Measurements from ENCODE around the gene SMYD3. TPM values are rescaled to one million over a fixed set of nuclear protein-coding genes. Genes with fewer than 3 reads are reported as not detected.

Gene SMYD3
- total and polyA plus RNA-seq, 2 of the 4 experiments (the other 2 are of a cell fraction), result 26.5 to 37.6 TPM

DNA sequence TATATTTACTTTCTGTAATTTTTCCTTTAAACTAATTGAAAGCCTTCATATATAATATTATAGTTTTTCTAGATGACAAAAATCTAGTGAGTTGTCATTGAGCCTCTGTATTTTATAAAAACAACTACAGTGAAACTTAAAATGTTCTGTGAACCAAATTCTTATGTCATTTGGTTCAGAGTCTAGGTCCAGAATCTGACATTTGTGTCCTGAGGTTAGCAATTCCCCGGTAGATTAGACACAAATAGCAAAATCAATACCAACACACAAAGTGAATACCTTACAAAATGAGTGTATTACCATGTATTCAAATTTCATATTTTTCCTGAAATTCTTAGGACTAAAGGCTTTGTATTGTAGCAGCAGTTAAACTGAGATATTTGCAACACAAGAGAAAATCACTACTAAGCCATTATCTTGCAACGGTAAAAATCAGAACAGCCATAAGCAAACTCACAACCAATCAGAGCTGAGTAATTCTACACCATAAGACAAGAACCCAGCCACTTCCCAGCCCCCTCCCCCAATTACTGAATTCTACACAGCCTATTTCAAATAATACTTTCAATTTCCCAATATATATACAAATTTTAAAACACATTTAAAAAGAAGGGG is 573.5 kb downstream of the SMYD3 start:
- ATAC-seq (ENCODE audit: low read depth), result no peak
- ChIA-PET CTCF (no interaction called here), POLR2A (ENCODE audit: unreplicated experiment) (no interaction called here)

More for the DNA sequence above, 573.5 kb downstream of the SMYD3 start:
- Histone ChIP-seq H3K27me3 (ENCODE audit: control insufficient read depth, insufficient read depth, low read length) (no peaks in the 10 kb centered on the region), H2AK9ac (replicated peaks; ENCODE audit: low read depth, low read length, poor library complexity) (no peak overlapping the region), H2BK20ac (ENCODE audit: low read depth, low read length) (no peak overlapping the region), H3K4me2 (ENCODE audit: low read depth, low read length) (no peak overlapping the region), H3K4me3 (ENCODE audit: insufficient read depth, low read depth, low read length) (no peak overlapping the region), H4K20me1 (ENCODE audit: insufficient read depth, low read length) (no peaks in the 10 kb centered on the region), H3K27ac (ENCODE audit: insufficient read depth, low read length) (no peak overlapping the region), H3K23ac (ENCODE audit: low read depth, low read length) (no peak overlapping the region), H2BK120ac (ENCODE audit: low read depth, low read length) (no peak overlapping the region), H4K8ac (ENCODE audit: low read depth in 2 of 2, low read length in 2 of 2) (no peak overlapping the region), H3K9me3 (ENCODE audit: control insufficient read depth, insufficient read depth, low read length) (no peaks in the 10 kb centered on the region), H4K91ac (ENCODE audit: insufficient read depth, low read depth, low read length) (no peak overlapping the region), H2BK5ac (ENCODE audit: low read depth, low read length, poor library complexity, severe bottlenecking) (no peak overlapping the region), H3K14ac (replicated peaks; ENCODE audit: low read depth, low read length) (no peak overlapping the region), H4K5ac (ENCODE audit: low read depth, low read length) (no peak overlapping the region), H2AK5ac (ENCODE audit: low read depth, low read length) (no peak overlapping the region), H3K9ac (ENCODE audit: low read depth, low read length) (no peak overlapping the region), H3K56ac (ENCODE audit: extremely low read depth, insufficient read depth, low read length) (no peak overlapping the region), H3K79me1 (ENCODE audit: low read depth in 1 of 2, low read length in 2 of 2) (no peaks in the 10 kb centered on the region), H3K4me1 (ENCODE audit: control insufficient read depth, insufficient read depth, low read length) (no peaks in the 10 kb centered on the region), H2AFZ (replicated peaks; ENCODE audit: low read length, poor library complexity) (no peak overlapping the region), H3K9me1 (ENCODE audit: insufficient read depth, low read length) (no peaks in the 10 kb centered on the region), H3K36me3 (ENCODE audit: control insufficient read depth, insufficient read depth, low read length) (no peaks in the 10 kb centered on the region), H3K4ac (ENCODE audit: low read depth, low read length) (no peak overlapping the region), H3K18ac (ENCODE audit: low read depth, low read length) (no peak overlapping the region), H2BK15ac (ENCODE audit: low read depth, low read length) (no peak overlapping the region)
- WGBS, 2 experiments (ENCODE audit: extremely low coverage in 2 of 2, insufficient read length in 1 of 2), result 0% methylated on average over 1 of the region's 2 CpGs; no CpG with 5 or more reads in 1 of the 2 experiments
- no peak for DNase-seq
- in situ Hi-C loops (cut with MboI; ENCODE audit: low sequenced_read_pairs) (no loop called here), intact Hi-C loops (cut with micrococcal nuclease) (no loop called here), dilution Hi-C loops (cut with HindIII; ENCODE audit: low sequenced_read_pairs, unreplicated experiment) (no loop called here)
- BruUV-seq (replicated peaks), result no TSS peak
- no peak for TF ChIP-seq RFX5 (IDR thresholded peaks at IDR 0.05; ENCODE audit: low read depth, low read length)
